Right ventricle myocardium superior (tissue), 1 donor: ENCODE results near the gene MRGPRG. TPM values are rescaled to one million over a fixed set of nuclear protein-coding genes. Genes with fewer than 3 reads are reported as not detected.
"Not testable (repeated sequence)": the region's sequence is repeated elsewhere in the genome, so short reads cannot be mapped to it uniquely, and the experiment has no call there.

Experiments
- ATAC-seq: fragments of 200-7000 bp; cut with Tn5 transposase; one replicate; pipeline ENCODE4 v1.9.1; 2020; ENCODE audit warnings: mild to moderate bottlenecking; ENCODE audit not compliant: poor library complexity
- DNase-seq: peaks from one replicate; pipeline ENCODE4 v3.0.0-alpha.2; 2020
- intact Hi-C: fragments of 100-400 bp; cut with DNase I; formaldehyde crosslinking; loops from one replicate; pipeline ENCODE4 v1.11.2; 2022
- long read RNA-seq: library from polyadenylated mRNA; unstranded; transcript quantifications from one replicate; pipeline ENCODE4 v2.0.0, GENCODE V29; 2021
- total RNA-seq: library from RNA; stranded (reverse); fragmentation: NEBNext Ultra II Directional; extraction: Animal tissue kit (Norgen Biotek cat#: 25700); gene quantifications from one replicate; pipeline ENCODE4 v1.2.1, GENCODE V29; 2021
- donor health status: DM: no; HTN: yes; CAD: no; lungs with severe emphysema.

The MRGPRG gene, protein sequence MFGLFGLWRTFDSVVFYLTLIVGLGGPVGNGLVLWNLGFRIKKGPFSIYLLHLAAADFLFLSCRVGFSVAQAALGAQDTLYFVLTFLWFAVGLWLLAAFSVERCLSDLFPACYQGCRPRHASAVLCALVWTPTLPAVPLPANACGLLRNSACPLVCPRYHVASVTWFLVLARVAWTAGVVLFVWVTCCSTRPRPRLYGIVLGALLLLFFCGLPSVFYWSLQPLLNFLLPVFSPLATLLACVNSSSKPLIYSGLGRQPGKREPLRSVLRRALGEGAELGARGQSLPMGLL
- total RNA-seq: not detected
- long read RNA-seq: 0 reads

DNA sequence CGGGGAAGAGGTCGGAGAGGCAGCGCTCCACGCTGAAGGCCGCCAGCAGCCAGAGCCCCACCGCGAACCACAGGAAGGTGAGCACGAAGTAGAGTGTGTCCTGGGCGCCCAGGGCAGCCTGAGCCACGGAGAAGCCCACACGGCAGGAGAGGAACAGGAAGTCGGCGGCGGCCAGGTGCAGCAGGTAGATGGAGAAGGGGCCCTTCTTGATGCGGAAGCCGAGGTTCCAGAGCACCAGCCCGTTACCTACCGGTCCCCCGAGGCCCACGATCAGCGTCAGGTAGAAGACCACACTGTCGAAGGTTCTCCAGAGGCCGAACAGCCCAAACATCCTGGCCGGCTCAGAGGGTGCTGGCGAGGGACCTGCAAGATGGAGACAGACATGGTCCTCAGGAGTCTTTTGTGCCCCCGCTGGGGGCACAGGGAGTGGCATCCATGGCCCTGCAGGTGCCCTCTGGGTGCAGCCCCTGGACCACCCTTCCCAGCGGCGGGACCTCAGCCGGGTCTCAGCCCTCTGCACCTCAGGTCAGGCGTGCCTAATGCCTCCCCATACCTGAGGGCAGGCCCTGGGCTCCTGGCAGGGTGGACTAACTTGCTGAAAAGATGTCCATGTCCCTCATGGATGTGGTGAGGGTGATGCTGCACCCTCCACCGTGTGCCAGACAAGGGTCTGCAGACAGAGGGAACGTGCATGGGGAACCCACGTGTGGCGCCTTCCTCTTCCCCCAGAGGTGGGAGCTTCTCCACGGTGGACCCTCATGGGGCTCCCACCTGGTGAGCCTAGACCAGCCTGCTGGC lies at the start of gene MRGPRG:
MRGPRG (minus strand) TSS at position 331 of the 798 bp plus-strand sequence; CDS start at position 331, 0 bp downstream.
- DNase-seq: peak; percentile 36
- intact Hi-C loops: loop anchor here (5.0 kb wide), 2 partner anchors 111 to 181 kb away; no protein-coding TSS in a partner anchor
- no peak for ATAC-seq

DNA sequence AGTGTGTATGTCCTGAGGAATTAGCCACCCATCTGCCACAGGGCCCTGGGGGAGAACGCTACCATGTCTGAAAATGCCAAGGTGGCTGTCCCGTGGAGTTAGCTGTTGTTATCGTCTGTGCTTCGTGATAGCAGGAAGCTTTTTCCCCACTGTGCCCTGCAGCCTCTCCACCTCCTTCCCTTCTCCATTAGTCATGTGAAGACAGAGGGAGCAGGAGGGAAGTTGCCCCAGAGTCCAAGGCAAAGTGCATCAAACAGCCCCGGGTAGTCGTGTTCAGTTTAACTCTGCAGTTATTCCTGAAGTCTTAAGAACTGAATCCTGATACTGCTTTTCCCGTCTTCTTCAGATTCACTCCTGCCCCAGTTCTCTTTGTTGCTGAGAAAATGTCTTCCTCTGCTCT lies 43.9 kb upstream of the MRGPRG start:
- intact Hi-C loops, ATAC-seq, DNase-seq: not testable (repeated sequence)

DNA sequence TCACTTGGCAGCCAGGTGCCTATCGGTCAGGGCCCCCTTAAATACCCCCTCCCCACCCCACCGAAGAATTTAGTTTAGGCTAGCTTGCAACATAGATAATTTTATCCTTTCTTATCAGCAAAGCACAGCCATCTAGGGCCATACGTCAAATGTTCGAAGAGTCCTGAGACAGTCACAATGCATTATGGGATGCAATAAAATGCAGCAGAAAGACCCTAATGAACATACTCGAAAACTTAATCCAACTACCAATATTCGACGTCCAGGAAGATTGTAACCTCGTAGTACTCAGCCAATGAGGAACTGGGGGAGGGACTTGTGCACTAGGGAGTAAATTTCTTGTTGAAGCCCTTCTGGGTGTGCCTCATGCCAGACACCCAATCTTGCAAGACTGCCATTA lies 43.2 kb upstream of the MRGPRG start:
- intact Hi-C loops, ATAC-seq, DNase-seq: not testable (repeated sequence)

DNA sequence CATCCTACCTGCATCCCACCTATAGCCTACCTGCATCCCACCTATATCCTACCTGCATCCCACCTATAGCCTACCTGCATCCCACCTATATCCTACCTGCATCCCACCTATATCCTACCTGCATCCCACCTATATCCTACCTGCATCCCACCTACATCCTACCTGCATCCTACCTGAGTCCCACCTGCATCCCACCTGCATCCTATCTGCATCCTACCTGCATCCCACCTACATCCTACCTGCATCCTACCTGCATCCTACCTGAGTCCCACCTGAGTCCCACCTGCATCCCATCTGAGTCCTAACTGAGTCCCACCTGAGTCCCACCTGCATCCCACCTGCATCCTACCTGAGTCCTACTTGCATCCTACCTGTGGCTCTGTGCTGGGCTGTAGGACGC lies 38.9 kb upstream of the MRGPRG start:
- intact Hi-C loops, DNase-seq, ATAC-seq: not testable (repeated sequence)

DNA sequence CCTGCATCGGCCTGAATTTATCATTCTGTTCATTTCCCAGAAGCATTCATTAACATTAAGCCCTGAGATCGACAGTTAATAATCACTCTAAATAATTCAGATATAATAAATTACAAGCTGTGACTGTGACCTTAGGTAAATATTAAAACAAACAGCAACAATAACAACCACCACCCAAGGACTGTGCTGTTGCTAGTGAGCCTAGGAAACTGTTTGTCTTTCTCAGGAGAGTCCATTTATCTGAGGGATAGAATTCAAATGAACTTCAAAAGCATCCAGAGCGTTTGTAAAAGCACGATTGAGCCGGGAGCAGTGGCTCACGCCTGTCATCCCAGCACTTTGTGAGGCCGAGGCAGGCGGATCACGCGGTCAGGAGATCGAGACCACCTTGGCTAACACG lies 36.6 kb upstream of the MRGPRG start:
- ATAC-seq, DNase-seq, intact Hi-C loops: not testable (repeated sequence)

DNA sequence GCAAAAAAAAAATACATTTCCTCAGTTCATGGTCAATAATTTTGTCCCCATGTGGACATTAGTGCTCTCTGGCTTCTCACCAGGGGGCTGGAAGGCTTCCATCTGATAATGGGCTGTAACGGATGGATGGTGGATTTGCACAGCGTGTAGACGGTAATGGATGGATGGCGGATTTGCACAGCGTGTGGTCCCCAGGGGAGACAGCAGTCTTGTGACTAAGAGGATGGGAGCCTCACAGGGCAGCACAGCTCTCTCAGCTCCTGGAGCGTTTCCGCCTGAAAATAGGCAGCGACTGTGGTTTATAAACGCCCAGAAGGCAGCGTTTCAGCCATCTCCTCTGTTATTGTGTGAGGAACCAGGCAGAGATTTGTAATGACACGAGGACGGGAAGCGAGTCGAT lies 36.2 kb upstream of the MRGPRG start:
- DNase-seq, ATAC-seq, intact Hi-C loops: not testable (repeated sequence)

DNA sequence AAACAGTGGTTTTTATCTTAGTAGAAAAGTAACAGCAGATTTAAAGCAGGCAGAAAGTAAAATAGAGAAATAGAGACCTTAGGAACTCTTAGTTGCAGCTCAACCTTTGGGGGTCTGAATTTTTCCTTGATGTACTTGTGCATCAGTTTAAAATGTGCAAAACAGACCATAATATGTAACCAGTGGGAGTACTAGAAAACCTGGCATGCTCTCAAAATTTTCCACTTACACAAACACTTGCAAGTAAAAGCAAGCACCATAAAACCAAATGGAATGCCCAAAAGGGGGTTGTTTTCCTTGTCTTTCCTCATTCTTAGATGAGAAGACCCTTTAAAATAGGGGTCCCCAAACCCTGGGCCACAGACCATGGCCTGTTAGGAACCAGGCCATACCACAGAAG lies 26.5 kb upstream of the MRGPRG start:
- intact Hi-C loops: no loop called here
- DNase-seq: no peak

DNA sequence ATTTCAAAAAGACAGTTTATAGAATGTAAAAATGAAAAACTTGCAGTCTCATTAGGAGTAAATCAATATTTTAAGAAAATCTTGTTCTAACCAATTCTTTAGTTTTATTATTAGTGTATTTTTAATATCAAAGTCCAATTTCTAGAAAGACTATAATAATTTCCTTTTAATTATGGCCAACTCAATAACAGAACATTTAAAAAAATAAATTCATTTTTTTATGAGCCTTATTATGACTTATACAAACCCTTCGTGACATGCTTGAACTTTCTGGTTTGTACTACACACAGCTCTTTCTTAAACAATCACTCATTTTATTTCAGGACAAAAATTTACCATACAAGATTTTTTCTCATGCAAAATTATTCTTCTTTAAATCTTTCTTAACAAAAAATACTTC lies 25.3 kb upstream of the MRGPRG start:
- ATAC-seq: no peak
- DNase-seq: no peak
- intact Hi-C loops: no loop called here

More for the DNA sequence above, 26.5 kb upstream of the MRGPRG start:
- no peak for ATAC-seq

DNA sequence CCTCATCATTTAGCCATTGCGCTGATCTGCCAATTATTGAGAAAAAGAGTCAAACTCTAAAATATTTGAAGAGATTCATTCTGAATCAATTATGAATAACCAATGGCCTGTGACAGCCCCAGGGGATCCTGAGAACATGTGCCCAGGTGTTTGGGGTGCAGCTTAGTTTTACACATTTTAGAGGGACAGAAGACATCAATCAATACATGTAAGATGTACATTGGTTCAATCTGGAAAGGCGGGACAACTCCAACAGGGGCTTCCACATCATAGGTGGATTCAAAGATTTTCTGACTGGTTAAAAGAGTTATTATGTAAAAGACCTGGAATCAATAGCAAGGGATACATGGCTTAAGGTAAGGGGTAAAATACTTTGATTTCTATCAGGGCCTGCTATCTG lies 18.5 kb upstream of the MRGPRG start:
- ATAC-seq: no peak
- DNase-seq: no peak
- intact Hi-C loops: no loop called here

DNA sequence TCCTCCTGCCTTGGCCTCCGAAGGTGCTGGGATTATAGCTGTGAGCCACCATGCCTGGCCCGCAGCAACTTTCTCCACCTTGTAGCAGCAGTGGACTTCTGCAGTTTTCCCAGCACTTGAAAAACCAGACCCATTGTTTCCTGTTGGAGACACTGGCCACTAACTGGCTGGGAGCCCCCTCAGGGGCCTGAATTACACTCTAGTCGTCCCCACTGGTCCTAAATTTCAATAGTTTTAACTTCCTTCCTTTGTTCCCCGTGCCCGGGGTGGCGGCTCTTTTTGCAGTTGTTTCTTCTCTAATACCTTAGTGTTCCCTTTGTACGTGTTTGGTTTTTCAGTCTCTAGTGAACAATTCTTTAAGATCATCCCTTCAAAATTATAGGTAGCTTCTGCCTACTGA lies 16.2 kb upstream of the MRGPRG start:
- no peak for DNase-seq
- intact Hi-C loops: no loop called here
- no peak for ATAC-seq

DNA sequence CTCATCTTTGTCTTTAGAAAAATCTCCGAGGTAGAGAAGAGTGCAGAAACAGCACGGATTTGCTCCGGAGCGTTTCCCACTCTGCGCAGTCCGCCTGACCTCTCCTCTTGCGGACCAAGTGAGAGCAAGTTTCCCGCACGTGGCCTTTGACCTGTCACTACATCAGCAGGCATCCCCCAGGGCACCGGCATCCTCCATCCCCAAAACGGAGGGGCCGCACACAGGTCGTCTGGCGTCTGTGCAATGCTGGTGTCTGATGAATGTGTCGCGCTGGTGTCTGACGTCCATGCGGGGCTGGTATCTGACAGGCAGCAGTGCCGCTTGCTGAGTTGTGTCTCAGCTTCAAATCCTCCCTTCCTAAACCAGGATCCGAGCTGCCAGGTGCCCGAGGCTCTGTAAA lies 14.3 kb upstream of the MRGPRG start:
- ATAC-seq: no peak
- DNase-seq: peak; percentile 40
- intact Hi-C loops: no loop called here

DNA sequence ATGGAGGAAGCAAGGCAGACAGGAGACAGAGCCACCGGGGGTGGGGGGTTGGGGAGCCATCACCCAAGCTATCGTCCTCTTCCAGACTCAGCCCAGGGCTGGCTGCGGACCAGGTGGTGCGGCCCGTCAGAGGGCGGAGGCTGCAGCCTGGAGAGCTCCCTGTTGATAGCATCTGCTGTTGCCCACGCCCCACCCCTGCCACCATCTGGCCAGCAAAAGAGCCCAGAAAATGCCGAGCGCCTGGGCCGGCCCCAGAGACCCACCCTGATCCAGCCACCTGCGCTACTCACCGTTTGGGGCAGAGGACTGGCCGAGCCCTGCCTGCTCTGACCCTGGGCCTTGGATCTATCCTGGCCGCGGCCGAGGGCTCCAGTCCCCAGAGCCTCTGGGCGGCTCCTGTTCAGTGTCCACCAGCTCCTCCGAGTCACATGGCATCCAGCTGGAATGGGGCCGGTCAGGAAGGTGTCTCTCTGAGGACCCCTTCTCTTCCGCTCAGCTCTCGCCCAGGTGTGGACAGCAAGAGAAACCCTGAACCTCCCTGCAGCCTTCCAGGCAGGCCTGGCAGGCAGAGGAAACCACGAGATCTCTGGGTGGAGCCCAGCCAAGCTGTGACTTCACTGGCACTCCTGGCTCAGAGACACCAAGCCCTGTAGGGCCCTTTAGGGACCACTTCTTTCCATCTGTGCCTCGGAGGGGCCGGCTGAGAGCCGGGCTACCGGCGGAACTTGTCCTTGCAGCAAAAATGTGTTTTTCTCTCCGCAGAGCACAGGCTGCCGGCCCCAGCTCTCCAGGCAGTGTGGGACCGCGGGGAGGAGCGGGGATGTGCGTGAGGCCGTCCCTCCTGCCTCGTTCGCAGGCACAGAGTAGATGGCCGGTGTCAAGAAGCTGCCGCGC lies 13.5 kb upstream of the MRGPRG start, which contains the start of gene MRGPRE:
MRGPRE (minus strand) TSS at position 567 of the 894 bp plus-strand sequence. CDS start 3,618 bp downstream, outside the sequence.
- intact Hi-C loops: no loop called here
- ATAC-seq (peak; percentile 88), DNase-seq (peak; percentile 72)

DNA sequence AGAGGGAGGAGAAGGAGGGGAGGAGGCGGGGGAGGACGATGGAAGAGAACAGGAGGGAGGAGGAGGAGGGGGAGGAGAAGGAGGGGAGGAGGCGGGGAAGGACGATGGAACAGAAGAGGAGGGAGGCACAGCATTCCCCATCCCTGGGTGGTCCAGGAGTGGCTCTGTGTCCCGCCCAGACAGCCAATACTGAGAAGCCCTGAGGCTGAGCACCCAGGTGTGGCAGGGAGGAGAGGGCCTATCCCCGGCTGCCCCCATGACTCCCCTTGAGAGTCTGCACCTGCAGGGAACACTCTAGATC lies 12.9 kb upstream of the MRGPRG start:
- ATAC-seq: no peak
- intact Hi-C loops: no loop called here
- no peak for DNase-seq

DNA sequence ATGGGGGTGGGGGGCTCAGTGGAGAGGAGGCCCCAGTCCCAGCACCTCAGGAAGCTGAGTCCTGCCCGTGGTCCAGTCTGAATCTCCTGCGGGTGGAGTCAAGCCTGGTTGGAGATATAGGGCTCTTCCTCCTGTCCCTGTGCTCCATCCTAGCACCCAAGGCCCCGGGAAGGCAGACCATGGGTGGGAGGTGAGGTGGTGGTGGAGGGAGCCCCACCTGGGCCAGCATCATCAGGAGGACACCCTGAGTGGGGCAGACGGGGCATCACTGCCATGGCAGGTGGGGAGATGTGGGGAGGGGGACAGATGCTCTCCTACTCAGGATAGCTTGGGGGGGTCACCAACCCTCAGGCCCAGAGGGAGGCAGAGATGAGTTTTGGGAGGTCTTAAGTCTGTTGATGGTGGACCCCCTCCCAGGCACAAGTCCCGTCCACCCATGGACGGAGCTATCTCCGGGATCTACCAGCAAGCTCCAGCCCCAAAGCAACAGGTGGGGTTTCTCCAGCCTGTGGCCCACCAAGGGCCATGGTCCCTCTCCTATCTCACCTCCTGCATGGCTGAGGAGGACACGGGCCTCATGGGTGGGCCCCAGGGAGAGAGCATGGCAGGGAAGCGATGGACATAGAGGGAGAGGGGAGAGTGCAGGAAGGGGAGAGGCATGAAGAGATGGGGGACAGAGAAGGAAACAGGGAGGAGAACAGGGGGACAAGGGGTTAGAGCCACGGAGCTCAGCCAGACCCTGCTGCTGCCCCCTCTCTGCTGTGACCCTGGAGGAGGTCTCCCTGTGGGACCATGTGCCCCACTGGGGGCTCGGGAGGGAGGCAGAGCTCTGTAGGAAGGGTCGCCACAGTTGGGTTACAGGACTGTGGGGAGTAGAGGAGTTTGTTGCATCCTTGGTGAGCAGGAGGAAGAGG lies 12.3 kb upstream of the MRGPRG start:
- no peak for DNase-seq
- no peak for ATAC-seq
- intact Hi-C loops: no loop called here

DNA sequence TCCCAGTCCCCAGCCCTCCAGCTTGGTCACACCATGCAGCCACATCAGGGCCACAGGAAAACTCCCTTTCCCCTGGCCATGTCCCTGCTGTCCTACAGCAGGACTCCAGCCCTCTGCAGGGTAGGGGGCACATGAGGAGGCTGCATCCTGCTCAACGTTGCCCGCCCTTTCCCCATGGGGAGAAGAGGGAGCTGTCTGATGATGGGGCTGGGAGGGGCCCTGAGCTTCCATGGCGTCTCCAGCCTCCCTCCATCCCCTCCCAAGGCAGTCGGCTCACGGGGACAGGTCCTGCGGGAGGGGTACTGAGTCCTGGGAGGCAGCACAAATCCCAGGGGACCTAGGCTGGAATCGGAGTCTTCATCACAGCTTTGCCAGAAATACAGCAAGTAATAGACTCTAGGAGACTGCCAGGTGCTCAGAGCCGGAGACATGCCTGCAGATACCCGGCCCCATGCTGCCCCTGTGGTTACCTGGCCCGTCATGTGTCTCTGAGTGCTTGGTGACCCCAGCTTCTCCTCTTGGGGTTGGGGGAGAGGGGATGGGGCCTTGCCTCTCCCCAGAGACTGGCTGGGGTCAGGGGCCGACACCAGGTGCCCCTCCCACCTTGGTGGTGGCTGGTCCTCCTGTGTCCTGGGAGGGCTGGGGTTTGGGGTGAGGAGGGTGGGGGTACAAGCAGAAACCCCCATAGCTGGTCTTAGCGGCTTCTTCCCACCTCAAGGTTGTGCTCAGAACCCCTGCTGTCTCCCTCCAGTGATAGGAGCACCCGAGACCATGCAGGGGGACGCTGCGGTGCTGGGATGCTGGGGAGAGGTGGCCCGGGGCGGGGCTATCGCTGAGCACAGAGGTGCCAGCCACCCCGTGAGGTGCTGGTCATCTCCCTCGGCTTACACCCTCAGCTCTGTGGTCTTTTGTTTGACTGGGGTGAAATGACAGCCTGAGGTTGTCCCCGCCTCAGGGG lies 11.3 kb upstream of the MRGPRG start:
- intact Hi-C loops: no loop called here
- ATAC-seq (no peak), DNase-seq (peak; percentile 34)

DNA sequence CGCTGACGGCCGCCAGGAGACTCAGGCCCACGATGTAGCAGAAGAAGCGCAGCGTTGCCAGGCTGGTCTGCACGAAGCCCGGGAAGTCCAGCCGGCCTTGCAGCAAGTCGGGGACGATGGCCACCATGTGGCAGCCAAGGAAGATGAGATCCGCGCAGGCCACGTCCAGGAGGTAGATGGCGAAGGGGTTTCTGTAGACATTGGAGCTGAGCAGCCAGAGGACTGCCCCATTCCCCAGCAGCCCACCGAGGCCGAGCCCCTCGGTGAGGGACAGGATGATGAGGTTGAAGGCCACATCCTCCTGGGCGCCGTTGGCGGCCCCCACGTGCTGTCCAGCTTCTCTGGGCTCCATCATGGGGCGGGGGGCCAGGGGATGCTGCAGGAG lies 9.8 kb upstream of the MRGPRG start:
- DNase-seq: peak; percentile 40
- no peak for ATAC-seq
- intact Hi-C loops: no loop called here
